Measurements from ENCODE around the gene RASA3. TPM values are rescaled to one million over a fixed set of nuclear protein-coding genes. Genes with fewer than 3 reads are reported as not detected.

Gene RASA3
- total and polyA plus RNA-seq, 9 of the 15 experiments (the other 6 are each of a cell fraction or from before 2014, with no cell fraction given): 0.72 to 25.3 (median 14.4) TPM

- peaks cover 13 to 58% of the 10 kb centered on the region in 2 experiments for H3K4me1 ChIP-seq (replicated peaks in 1 of 2; ENCODE audit: control insufficient read depth in 2 of 2, insufficient read depth in 2 of 2, low read length in 2 of 2)
- H3K9me3 ChIP-seq (replicated peaks; ENCODE audit: control insufficient read depth, insufficient read depth, low read depth, low read length): no peaks in the 10 kb centered on the region
- peak; percentile 42; the same call in 2 of the 3 replicates for ATAC-seq
- no peak overlapping the region for H3K4me3 ChIP-seq
- H3K36me3 ChIP-seq (ENCODE audit: control insufficient read depth, insufficient read depth, low read length): no peaks in the 10 kb centered on the region; the same call in 2 of the 3 replicates
- no peak overlapping the region for H3K27ac ChIP-seq (ENCODE audit: extremely low read depth, low read depth, low read length)
- no peak for FAIRE-seq
- ChIA-PET CTCF (ENCODE audit: low intra/inter-chr PET ratio) (no interaction called here), POLR2A (no interaction called here)
- H3K27me3 ChIP-seq (ENCODE audit: control insufficient read depth in 2 of 2, insufficient read depth in 2 of 2, low read length in 2 of 2): no peaks in the 10 kb centered on the region
- in situ Hi-C loops (cut with MboI): no loop called here
- H3K9ac ChIP-seq (ENCODE audit: insufficient read depth in 1 of 2, low read depth in 2 of 2, low read length in 2 of 2): peak overlapping the region in 1 of 2 experiments; percentile 17; a peak in 2 of 4 replicates
- 0 out of 2 replicates have a peak, but pooled peaks cover 4% of the 10 kb centered on the region for H4K20me1 ChIP-seq (replicated peaks; ENCODE audit: control insufficient read depth, insufficient read depth, low read length)
- H3K79me2 ChIP-seq (ENCODE audit: control insufficient read depth, insufficient read depth, low read length): peaks cover 63% of the 10 kb centered on the region
- no peak overlapping the region for H2AFZ ChIP-seq (ENCODE audit: low read depth, low read length)
- no peak overlapping the region for H3K4me2 ChIP-seq (ENCODE audit: insufficient read depth, low read length)
- intact Hi-C loops (cut with micrococcal nuclease): no loop called here
- H3K9me1 ChIP-seq (ENCODE audit: control insufficient read depth, insufficient read depth, low read length): no peaks in the 10 kb centered on the region
- 91% methylated on average over 4 of the region's 11 CpGs for whole genome bisulfite sequencing (ENCODE audit: insufficient coverage, low coverage, missing lambda C conversion rate)
- TF ChIP-seq NR3C1 (CRISPR knock-in tag; IDR thresholded peaks at IDR 0.05): no peak
- no peak for TF ChIP-seq BHLHE40 (IDR thresholded peaks at IDR 0.05; ENCODE audit: low read length)
- TF ChIP-seq SP1 (CRISPR knock-in tag; IDR thresholded peaks at IDR 0.05): no peak
- TF ChIP-seq THRA (IDR thresholded peaks at IDR 0.05): no peak
- no peak for TF ChIP-seq RUNX1 (IDR thresholded peaks at IDR 0.05; ENCODE audit: low read depth)
- TF ChIP-seq ZHX1 (conservative IDR thresholded peaks at IDR 0.05; ENCODE audit: low read length): no peak
- BruUV-seq (replicated peaks): no TSS peak
- no peak for DNase-seq (ENCODE audit: extremely low read depth in 1 of 4, low spot score in 3 of 4)
These were observed 10.3 kb downstream of the RASA3 start for GRCh38 chr13:114122127-114122511.

All from K562 (cell line).